ENCODE measurements around the gene LEPROT.

DNA sequence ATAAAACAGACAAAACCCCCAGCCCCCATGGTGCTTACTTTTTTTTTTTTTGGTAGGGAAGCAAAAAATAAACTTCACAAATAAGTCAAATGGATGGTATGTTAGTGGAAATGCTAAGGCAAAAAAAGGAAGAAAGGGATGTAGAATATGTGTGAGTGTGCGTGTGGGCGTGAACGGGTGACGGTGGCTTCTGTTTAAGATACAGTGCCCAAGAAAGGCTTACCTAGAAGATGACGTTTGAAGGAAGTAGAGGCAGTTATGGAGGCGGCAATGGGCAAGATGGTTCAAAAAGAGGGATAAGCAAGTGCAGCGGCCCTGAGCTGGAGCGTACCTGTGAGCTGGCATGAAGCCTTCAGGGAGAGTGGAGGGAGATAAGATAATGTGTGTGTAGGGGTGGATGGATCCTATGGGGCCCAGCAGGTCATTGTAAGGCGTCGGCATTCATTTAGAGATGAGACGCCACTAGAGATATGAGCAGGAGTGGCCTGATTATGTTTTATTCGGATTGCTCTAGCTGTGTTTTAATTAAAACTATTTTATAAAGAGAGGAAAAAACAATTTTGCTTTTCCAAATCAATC, 19.9 kb downstream of the LEPROT start:
- TF ChIP-seq CTCF (IDR thresholded peaks at IDR 0.05; ENCODE audit: low read length) (no peak), EZH2 (IDR thresholded peaks at IDR 0.05; ENCODE audit: borderline replicate concordance, low read length) (no peak)
